ENCODE data around the gene SRC.

GRCh38 chr20:37422791-37423286 lies 76.9 kb downstream of the SRC start:
- TF ChIP-seq EZH2 (IDR thresholded peaks at IDR 0.05; ENCODE audit: low read length, unreplicated experiment) (no peak), CTCF (conservative IDR thresholded peaks at IDR 0.05; ENCODE audit: low read depth, low read length) (no peak), EZH2phosphoT487 (IDR thresholded peaks at IDR 0.05; ENCODE audit: borderline replicate concordance, low read length) (no peak)

Measured in PC-3 (cell line).